ENCODE data around the gene ESR1.

DNA sequence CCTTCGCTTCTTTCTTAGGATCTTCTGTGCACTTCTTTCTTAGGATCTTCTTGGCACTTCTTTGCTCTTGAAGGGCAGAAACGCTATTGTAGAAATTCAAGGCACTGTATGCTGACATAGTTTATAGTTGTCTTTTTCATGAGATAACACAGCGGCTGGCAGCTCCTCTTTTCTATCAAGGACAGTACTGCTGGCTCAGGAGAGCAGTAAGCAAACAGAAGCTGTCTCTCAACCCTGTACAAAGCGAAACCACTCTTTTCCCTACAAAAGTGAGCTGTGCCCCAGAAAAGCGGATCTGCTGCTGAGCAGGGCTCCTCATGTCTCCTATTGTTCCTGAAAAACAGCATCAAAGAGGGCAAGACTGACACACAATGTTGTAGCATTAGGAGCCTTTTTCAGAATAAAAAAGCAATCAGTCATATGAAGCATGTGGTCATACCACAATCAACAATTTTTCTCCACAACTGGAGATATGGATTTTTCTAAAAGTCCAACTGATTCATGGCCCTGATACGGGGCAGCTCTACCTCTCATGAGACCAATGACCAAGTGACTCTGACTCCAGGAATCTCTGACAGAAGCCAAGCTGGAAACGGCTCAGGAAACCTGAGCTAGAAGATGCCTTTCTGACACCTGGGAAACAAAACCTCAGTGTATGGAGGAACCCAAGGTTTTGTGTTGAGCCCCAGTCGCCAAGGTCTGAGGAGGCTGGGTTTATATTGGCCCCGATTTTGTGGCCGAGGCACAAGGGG, 255.9 kb downstream of the ESR1 start:
- TF ChIP-seq POLR2A (IDR thresholded peaks at IDR 0.05), result no peak
- TF ChIP-seq, protein P1, sequence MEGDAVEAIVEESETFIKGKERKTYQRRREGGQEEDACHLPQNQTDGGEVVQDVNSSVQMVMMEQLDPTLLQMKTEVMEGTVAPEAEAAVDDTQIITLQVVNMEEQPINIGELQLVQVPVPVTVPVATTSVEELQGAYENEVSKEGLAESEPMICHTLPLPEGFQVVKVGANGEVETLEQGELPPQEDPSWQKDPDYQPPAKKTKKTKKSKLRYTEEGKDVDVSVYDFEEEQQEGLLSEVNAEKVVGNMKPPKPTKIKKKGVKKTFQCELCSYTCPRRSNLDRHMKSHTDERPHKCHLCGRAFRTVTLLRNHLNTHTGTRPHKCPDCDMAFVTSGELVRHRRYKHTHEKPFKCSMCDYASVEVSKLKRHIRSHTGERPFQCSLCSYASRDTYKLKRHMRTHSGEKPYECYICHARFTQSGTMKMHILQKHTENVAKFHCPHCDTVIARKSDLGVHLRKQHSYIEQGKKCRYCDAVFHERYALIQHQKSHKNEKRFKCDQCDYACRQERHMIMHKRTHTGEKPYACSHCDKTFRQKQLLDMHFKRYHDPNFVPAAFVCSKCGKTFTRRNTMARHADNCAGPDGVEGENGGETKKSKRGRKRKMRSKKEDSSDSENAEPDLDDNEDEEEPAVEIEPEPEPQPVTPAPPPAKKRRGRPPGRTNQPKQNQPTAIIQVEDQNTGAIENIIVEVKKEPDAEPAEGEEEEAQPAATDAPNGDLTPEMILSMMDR (IDR thresholded peaks at IDR 0.05), result no peak

All from uterus (tissue), 2 donors.